Endothelial cell of umbilical vein (primary cell): ENCODE data around the gene MIB2. TPM values are rescaled to one million over a fixed set of nuclear protein-coding genes. Genes with fewer than 3 reads are reported as not detected.

Experiments
- BruUV-seq: library from RNA; stranded (reverse); fragments of 400-500 nt; replicated peaks from 2 replicates; lab custom pipeline; 2021; lab: Mats Ljungman, UMichigan
- CTCF ChIA-PET: fragments of 300-600, 350-600 bp; sonication (Branson Sonifier 250); formaldehyde crosslinking; loops from one replicate; lab custom pipeline; 2021; ENCODE audit warnings: antibody characterized with exemption, inconsistent platforms; lab: Charles Lee
- POLR2A ChIA-PET: fragments of 300-600, 350-600 bp; sonication (Branson Sonifier 250); formaldehyde crosslinking; loops from one replicate; lab custom pipeline; 2021; ENCODE audit warnings: antibody characterized with exemption, inconsistent platforms; lab: Charles Lee
- DNase-seq: peaks from one replicate; pipeline ENCODE4 v3.0.0-alpha.2; 2011; ENCODE audit warnings: low read depth, low spot score
- FAIRE-seq: peaks from 2 replicates; lab custom pipeline; 2011; peaks lifted over from hg19 to GRCh38; lab: Jason Lieb, UNC
- H2AFZ ChIP-seq: 2 replicates; pipeline ENCODE4 v1.6.0; 2012; ENCODE audit warnings: low read depth, low read length, control low read depth, inconsistent platforms
- H3K27ac ChIP-seq: 2 replicates; pipeline ENCODE4 v1.5.1; 2011; ENCODE audit warnings: low read depth, mild to moderate bottlenecking, control low read depth, low read length, moderate library complexity; ENCODE audit not compliant: insufficient read depth
- H3K27me3 ChIP-seq, 2 experiments: 2 replicates each; pipeline versions ENCODE4 v1.6.0 to v1.6.1; 2011; ENCODE audit warnings: low read length in 2 of 2, mixed read lengths in 1 of 2; ENCODE audit not compliant: control insufficient read depth in 2 of 2, insufficient read depth in 2 of 2
- H3K36me3 ChIP-seq, 2 experiments: 2 replicates in 1 of 2; 3 replicates in 1 of 2; pipeline ENCODE4 v1.5.1; 2011; ENCODE audit warnings: low read length in 2 of 2, mild to moderate bottlenecking in 1 of 2, moderate library complexity in 1 of 2; ENCODE audit not compliant: control insufficient read depth in 2 of 2, insufficient read depth in 2 of 2; ENCODE audit errors: extremely low read depth in 1 of 2
- H3K4me1 ChIP-seq: 3 replicates; pipeline ENCODE4 v1.5.1; 2011; ENCODE audit warnings: mild to moderate bottlenecking, low read length; ENCODE audit not compliant: control insufficient read depth, insufficient read depth; ENCODE audit errors: extremely low read depth
- H3K4me2 ChIP-seq: 2 replicates; pipeline ENCODE4 v1.6.1; 2011; ENCODE audit warnings: low read length, control low read depth, mixed read lengths; ENCODE audit not compliant: insufficient read depth
- H3K4me3 ChIP-seq, 3 experiments: fragments of 200-600 bp in 1 of 3; sonication (generic), shearing (Covaris generic) in 1 of 3; replicated peaks in 1 of 3; 2 replicates each; pipeline ENCODE4 v1.5.1; 2011 to 2016; ENCODE audit warnings: control low read depth in 3 of 3, low read length in 3 of 3, mild to moderate bottlenecking in 2 of 3, inconsistent platforms in 1 of 3, low read depth in 1 of 3, moderate library complexity in 1 of 3; ENCODE audit not compliant: insufficient read depth in 1 of 3
- H3K79me2 ChIP-seq: 2 replicates; pipeline ENCODE4 v1.6.0; 2012; ENCODE audit warnings: low read length, inconsistent platforms; ENCODE audit not compliant: control insufficient read depth, insufficient read depth
- H3K9ac ChIP-seq: replicated peaks from 2 replicates; pipeline ENCODE3; 2011; ENCODE audit warnings: low read length, control low read depth; ENCODE audit not compliant: insufficient read depth; ENCODE audit errors: extremely low read depth
- H3K9me1 ChIP-seq: replicated peaks from 3 replicates; pipeline ENCODE4 v1.6.0; 2011; ENCODE audit warnings: mild to moderate bottlenecking, low read length; ENCODE audit not compliant: control insufficient read depth, insufficient read depth; ENCODE audit errors: extremely low read depth
- H3K9me3 ChIP-seq: replicated peaks from 2 replicates; pipeline ENCODE4 v1.5.1; 2012; ENCODE audit warnings: low read length, inconsistent platforms; ENCODE audit not compliant: control insufficient read depth, insufficient read depth
- H4K20me1 ChIP-seq: replicated peaks from 2 replicates; pipeline ENCODE3; 2011; ENCODE audit warnings: mild to moderate bottlenecking, low read length; ENCODE audit not compliant: control insufficient read depth, insufficient read depth; ENCODE audit errors: extremely low read depth
- EZH2 ChIP-seq: IDR thresholded peaks from 2 replicates; pipeline ENCODE4 v1.6.1; 2012; ENCODE audit warnings: borderline replicate concordance, low read depth, mild to moderate bottlenecking, moderate library complexity, low read length, inconsistent platforms; ENCODE audit not compliant: severe bottlenecking
- FOS ChIP-seq: IDR thresholded peaks from 2 replicates; pipeline ENCODE4 v1.6.1; 2011; ENCODE audit warnings: mild to moderate bottlenecking, low read length, moderate library complexity, borderline replicate concordance; ENCODE audit not compliant: insufficient read depth
- GATA2 ChIP-seq: IDR thresholded peaks from 2 replicates; pipeline ENCODE4 v1.7.0; 2011; ENCODE audit warnings: low read depth, mild to moderate bottlenecking, moderate library complexity, mixed read lengths, low read length; ENCODE audit not compliant: insufficient read length, insufficient read depth
- JUN ChIP-seq: IDR thresholded peaks from 2 replicates; pipeline ENCODE4 v1.6.1; 2011; ENCODE audit warnings: borderline replicate concordance, low read depth; ENCODE audit not compliant: insufficient read length, insufficient read depth
- MYC ChIP-seq: IDR thresholded peaks from one replicate; pipeline ENCODE4 v1.6.1; 2011; ENCODE audit warnings: mild to moderate bottlenecking, low read depth, low read length
- POLR2A ChIP-seq: IDR thresholded peaks from 2 replicates; pipeline ENCODE4 v1.6.1; 2012; ENCODE audit warnings: low read depth, mild to moderate bottlenecking, control low read depth, low read length
- POLR2AphosphoS5 ChIP-seq: IDR thresholded peaks from 2 replicates; pipeline ENCODE4 v1.6.1; 2012; ENCODE audit warnings: low read depth, mild to moderate bottlenecking, control low read depth, low read length, moderate library complexity; ENCODE audit not compliant: insufficient read depth
- dilution Hi-C: fragments of 300-500 bp; cut with MboI; formaldehyde crosslinking; loops from one replicate; pipeline ENCODE4 v1.15.0; 2019; ENCODE audit warnings: low sequenced_read_pairs; ENCODE audit not compliant: extremely low pct_ligation_motif_present
- intact Hi-C: fragments of 100-400 bp; cut with micrococcal nuclease; formaldehyde crosslinking; loops from one replicate; pipeline ENCODE4 v1.10.0; 2022
- polyA plus RNA-seq, 4 experiments: library from polyadenylated mRNA; depleted of rRNA in 3 of 4; stranded (reverse) in 3 of 4; unstranded in 1 of 4; fragments of >200 nt; gene quantifications; 2 replicates each; pipeline versions ENCODE4 v1.2.1 to v1.2.3, GENCODE V29; 2011 to 2012; ENCODE audit warnings: missing spikeins in 1 of 4
- total RNA-seq: library from RNA; stranded (reverse); gene quantifications from 2 replicates; pipeline ENCODE4 v1.2.3, GENCODE V29; 2021
- TF ChIP-seq, protein P1 (sequence below), 2 donors: IDR thresholded peaks; 1 replicate in 1 of 2; 2 replicates in 1 of 2; pipeline ENCODE4 v1.5.1; 2011; ENCODE audit warnings: low read length in 2 of 2, mild to moderate bottlenecking in 2 of 2, moderate library complexity in 2 of 2, control low read depth in 1 of 2, inconsistent platforms in 1 of 2, low read depth in 1 of 2; ENCODE audit not compliant: insufficient read depth in 1 of 2; ENCODE audit errors: extremely low read depth in 1 of 2
- TF ChIP-seq, protein P2 (sequence below): IDR thresholded peaks from 2 replicates; pipeline ENCODE4 v1.6.1; 2011; ENCODE audit not compliant: insufficient read depth, insufficient read length

The MIB2 gene
- total and polyA plus RNA-seq, 2 donors (not counting 3 experiments of a cell fraction or from before 2014, with no cell fraction given) = 25.9 to 45.0 TPM

DNA sequence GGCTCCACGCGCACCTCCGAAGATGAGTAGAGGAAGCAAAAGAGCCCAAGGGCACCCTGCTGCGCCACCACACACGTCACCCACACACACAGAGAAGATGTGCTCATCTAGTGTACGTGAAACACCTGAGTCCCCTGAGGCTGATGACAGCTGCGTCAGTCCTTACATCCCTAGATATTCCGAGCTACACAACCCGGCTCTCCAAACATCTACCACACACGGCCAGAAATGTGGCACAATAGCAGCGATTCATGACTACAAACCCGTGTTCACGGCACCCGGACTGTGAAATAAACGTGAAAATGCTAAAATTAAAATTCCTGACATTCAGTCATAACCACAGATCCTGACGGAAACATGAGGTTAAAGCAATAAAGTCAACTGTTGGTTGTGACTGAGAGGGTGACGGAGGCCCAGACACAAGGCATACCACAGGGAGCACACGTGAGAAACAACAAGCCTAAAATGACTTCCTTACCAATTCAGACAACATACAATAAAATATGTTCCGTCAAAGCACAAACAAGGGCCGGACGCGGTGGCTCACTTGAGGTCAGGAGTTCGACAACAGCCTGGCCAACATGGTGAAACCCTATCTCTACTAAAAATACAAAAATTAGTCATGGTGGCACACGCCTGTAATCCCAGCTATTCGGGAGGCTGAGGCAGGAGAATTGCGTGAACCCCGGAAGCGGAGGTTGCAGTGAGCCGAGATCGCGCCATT is 48.0 kb upstream of the MIB2 start:
- H4K20me1 ChIP-seq = peaks cover 4% of the 10 kb centered on the region
- H3K4me1 ChIP-seq = peaks cover 11% of the 10 kb centered on the region
- no peaks in the 10 kb centered on the region for H3K9me1 ChIP-seq
- TF ChIP-seq POLR2AphosphoS5 (no peak), EZH2 (no peak), MYC (no peak), JUN (no peak), FOS (no peak), POLR2A (no peak), GATA2 (no peak)
- TF ChIP-seq, protein P1, sequence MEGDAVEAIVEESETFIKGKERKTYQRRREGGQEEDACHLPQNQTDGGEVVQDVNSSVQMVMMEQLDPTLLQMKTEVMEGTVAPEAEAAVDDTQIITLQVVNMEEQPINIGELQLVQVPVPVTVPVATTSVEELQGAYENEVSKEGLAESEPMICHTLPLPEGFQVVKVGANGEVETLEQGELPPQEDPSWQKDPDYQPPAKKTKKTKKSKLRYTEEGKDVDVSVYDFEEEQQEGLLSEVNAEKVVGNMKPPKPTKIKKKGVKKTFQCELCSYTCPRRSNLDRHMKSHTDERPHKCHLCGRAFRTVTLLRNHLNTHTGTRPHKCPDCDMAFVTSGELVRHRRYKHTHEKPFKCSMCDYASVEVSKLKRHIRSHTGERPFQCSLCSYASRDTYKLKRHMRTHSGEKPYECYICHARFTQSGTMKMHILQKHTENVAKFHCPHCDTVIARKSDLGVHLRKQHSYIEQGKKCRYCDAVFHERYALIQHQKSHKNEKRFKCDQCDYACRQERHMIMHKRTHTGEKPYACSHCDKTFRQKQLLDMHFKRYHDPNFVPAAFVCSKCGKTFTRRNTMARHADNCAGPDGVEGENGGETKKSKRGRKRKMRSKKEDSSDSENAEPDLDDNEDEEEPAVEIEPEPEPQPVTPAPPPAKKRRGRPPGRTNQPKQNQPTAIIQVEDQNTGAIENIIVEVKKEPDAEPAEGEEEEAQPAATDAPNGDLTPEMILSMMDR (IDR thresholded peaks at IDR 0.05; ENCODE audit: extremely low read depth in 1 of 2, insufficient read depth in 1 of 2, low read depth in 1 of 2, low read length in 2 of 2) = no peak
- TF ChIP-seq, protein P2, sequence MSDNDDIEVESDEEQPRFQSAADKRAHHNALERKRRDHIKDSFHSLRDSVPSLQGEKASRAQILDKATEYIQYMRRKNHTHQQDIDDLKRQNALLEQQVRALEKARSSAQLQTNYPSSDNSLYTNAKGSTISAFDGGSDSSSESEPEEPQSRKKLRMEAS = no peak
- H3K79me2 ChIP-seq = peaks cover 89% of the 10 kb centered on the region
- peak overlapping the region; percentile 40 for H3K27ac ChIP-seq
- CTCF ChIA-PET = no interaction called here
- H3K9ac ChIP-seq = peak overlapping the region; percentile 1
- no TSS peak for BruUV-seq
- H2AFZ ChIP-seq = no peak overlapping the region
- no peaks in the 10 kb centered on the region for H3K27me3 ChIP-seq
- no peak overlapping the region for H3K4me2 ChIP-seq
- no peaks in the 10 kb centered on the region for H3K9me3 ChIP-seq
- FAIRE-seq (peak; percentile 88), DNase-seq (peak; percentile 53)
- H3K4me3 ChIP-seq = no peak overlapping the region
- H3K36me3 ChIP-seq = peaks cover 9 to 13% of the 10 kb centered on the region in 2 experiments
- dilution Hi-C loops = no loop called here
- intact Hi-C loops = no loop called here
- POLR2A ChIA-PET = no interaction called here
